Superior temporal gyrus (tissue), 1 donor: ENCODE data around the gene WDR46.
"Not testable (repeated sequence)": the region's sequence is repeated elsewhere in the genome, so short reads cannot be mapped to it uniquely, and the experiment has no call there.

Source experiments
- DNase-seq: peaks from one replicate; pipeline ENCODE4 v3.0.0-alpha.2; 2016; ENCODE audit errors: extremely low spot score

WDR46 gene

GRCh38 chr6:33271117-33271467 lies 17.9 kb downstream of the WDR46 start:
- DNase-seq, result no peak

DNA sequence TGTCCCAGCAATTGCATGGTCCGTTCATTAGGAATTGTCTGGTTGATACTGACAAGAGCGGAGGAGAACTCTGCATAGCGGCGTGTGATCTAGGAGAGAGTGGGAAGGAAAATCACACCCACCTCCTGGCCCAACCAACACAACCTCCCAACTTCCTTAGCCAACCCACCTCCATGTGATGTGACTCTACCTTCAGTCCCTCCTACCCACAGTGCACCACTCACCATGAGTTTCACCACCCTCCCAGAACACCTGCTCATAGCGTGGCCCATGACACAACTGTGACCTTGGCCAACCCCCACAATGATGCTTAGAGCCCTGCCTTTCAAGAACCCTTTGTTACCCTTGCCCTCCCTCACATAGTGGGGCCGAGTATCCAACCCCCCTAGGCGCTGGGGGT lies 25.0 kb downstream of the WDR46 start:
- DNase-seq, result no peak

- DNase-seq, result not testable (repeated sequence)
These were observed 26.5 kb downstream of the WDR46 start for GRCh38 chr6:33262490-33262889.

- DNase-seq, result no peak
These were observed 30.0 kb downstream of the WDR46 start for GRCh38 chr6:33259032-33259431.

DNA sequence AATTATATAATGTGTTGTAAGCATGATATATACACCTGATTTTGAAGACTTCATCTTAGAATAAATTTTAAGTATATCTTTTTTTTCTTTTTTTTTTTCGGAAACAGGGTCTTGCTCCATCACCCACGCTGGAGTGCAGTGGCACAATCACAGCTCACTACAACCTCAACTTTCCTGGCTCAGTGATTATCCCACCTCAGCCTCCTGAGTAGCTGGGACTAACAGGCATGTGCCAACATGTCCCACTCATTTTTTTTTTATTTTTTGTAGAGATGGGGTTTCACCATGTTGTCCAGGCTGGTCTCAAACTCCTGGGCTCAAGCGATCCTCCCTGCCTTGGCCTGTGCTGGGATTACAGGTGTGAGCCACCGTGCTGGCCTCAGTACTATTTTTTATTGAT lies 34.4 kb downstream of the WDR46 start:
- no peak for DNase-seq

GRCh38 chr6:33252759-33253158 lies 36.3 kb downstream of the WDR46 start:
- DNase-seq, result no peak

- no peak for DNase-seq
These were observed 37.5 kb downstream of the WDR46 start for GRCh38 chr6:33251395-33252012.

DNA sequence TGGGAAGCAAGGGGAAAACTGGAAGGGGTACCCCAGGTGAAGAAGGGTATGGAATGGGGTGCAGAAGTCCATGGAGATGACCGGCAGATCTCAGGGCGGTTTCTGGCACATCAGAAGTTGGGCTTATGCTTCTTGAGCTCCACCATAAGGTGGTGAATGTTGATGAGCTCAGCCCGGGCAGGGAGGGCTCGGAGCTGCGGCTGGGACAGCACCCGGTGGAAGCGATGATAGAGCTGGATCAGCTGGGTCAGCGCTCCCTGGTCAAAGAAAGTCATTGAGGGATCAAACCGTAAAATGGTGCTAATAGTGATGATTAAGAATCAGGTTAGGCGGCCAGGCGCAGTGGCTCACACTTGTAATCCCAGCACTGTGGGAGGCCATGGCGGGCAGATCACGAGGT lies 38.3 kb downstream of the WDR46 start:
- no peak for DNase-seq

- DNase-seq, result no peak
These were observed 39.1 kb downstream of the WDR46 start for GRCh38 chr6:33249732-33250630.

GRCh38 chr6:33248932-33249731 lies 39.9 kb downstream of the WDR46 start:
- peak; percentile 99 for DNase-seq

DNA sequence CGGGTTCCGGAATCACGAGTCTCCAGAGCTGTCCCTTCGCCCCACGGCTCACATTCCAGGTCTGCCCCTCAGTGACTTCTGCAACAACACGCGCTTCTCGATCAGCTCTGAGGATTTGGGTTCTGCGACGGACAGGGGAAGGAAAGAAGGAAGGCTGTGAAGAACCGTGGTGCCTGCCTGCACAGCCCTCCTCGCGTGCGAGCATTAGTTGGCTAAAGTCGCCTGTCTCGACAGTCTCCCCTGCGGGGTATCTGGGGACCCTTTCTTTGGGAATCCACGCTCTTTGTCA lies 40.5 kb downstream of the WDR46 start:
- DNase-seq, result no peak

GRCh38 chr6:33247977-33248642 lies 40.9 kb downstream of the WDR46 start:
- DNase-seq, result peak; percentile 97

DNA sequence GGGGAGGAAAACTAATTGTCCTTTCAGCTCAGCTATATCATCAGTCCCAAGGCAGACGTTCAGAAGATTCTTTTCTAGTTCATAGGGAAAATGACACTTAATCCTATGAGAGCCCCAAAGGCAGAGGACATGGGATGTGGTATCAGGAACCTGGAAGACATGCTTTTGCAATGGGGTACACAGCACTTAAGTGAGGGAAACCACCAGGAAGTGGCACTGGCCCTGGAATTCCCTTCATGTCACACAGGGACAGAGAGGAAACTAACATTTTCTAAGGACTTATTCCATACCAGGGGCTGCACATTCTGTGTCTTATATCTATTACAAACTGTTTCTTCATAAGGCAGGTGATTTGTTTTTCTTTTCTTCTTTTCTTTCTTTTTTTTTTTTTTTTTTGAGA lies 45.6 kb downstream of the WDR46 start:
- DNase-seq, result no peak

DNA sequence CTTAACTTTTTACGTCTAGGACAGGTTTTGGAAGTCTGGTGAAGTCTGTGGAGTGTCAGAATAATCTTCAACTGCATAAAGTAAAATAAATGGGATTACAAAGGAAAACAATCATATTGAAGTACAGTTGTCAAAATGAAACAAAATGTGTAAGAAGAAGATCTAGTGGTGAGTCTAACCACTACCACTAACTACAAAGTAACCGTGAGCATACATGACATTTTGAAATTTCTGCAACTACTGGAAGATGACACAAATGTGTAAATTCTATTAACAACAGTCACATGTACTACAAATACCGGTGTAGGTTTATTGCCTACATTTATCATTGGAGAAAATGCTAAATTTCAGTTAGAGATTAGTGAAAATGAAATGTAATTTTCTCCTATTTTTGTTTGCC lies 47.1 kb downstream of the WDR46 start:
- no peak for DNase-seq

- DNase-seq, result no peak
These were observed 51.3 kb downstream of the WDR46 start for GRCh38 chr6:33237741-33238140.

DNA sequence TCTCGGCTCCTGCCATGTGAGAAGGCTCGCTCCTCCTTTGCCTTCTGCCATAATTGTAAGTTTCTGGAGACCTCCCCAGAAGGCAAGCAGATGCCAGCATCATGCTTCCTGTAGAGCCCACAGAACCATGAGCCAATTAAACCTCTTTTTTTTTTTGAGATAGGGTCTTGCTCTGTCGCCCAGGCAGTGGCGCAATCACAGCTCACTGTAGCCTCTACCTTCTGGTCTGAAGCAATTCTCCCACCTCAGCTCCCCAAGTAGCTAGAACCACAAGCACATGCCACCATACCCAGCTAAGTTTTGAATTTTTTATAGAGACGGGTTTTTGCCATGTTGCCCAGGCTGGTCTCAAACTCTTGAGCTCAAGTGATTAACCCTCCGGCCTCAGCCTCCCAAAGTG lies 52.2 kb downstream of the WDR46 start:
- no peak for DNase-seq

DNA sequence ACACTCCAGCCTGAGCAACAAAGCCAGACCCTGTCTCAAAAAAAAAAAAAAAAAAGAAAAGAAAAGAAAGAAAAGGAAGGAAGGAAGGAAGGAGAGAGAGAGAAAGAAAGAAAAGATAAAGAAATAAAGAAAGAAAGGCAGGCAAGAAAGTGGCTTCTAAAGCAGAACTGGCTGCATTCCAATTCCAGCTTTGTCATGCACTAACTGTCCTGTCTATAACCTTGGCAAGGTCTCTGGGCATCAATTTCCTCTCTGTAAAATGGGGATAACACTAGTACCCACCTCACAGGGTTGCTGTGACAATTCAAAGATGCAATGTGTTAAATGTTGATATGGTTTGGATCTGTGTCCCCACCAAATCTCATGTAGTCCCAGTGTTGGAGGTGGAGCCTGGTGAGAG lies 52.7 kb downstream of the WDR46 start:
- no peak for DNase-seq

GRCh38 chr6:33235221-33235634 lies 53.8 kb downstream of the WDR46 start:
- DNase-seq, result no peak
